ENCODE results near the gene SAMSN1.

The SAMSN1 gene

GRCh38 chr21:14567331-14568279, 21.5 kb upstream of the SAMSN1 start:
- POLR2A ChIA-PET (ENCODE audit: low non-redundant PET), result no interaction called here

DNA sequence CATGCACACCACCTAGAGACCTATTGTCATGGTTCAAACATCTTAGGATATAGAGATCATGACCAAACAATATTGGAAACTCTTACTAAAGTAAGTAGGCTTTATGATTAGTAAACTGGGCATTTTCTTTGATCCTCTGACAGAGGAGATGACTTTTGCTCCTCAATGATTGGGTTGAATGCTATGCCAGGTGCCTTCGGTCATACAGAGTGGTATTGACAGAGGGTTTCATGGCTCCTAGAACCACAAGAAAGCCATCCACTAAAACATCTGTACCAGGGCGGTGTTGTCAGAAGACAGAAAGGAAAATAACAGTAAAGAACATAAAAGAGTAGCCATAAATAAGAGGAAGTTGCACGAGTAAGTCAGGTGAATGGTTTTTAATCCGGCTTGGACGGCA, 20.8 kb upstream of the SAMSN1 start:
- POLR2A ChIA-PET (ENCODE audit: low non-redundant PET), result no interaction called here
- no peak for DNase-seq (ENCODE audit: low spot score)
- no peak overlapping the region for H3K27ac ChIP-seq
- TF ChIP-seq CTCF (conservative IDR thresholded peaks at IDR 0.05; ENCODE audit: low read depth), result no peak
- CTCF ChIA-PET, result no interaction called here

More at GRCh38 chr21:14567331-14568279, 21.5 kb upstream of the SAMSN1 start:
- no peak overlapping the region for H3K27ac ChIP-seq
- no peak for DNase-seq (ENCODE audit: low spot score)
- no peak for TF ChIP-seq CTCF (conservative IDR thresholded peaks at IDR 0.05; ENCODE audit: low read depth)
- CTCF ChIA-PET, result no interaction called here

DNA sequence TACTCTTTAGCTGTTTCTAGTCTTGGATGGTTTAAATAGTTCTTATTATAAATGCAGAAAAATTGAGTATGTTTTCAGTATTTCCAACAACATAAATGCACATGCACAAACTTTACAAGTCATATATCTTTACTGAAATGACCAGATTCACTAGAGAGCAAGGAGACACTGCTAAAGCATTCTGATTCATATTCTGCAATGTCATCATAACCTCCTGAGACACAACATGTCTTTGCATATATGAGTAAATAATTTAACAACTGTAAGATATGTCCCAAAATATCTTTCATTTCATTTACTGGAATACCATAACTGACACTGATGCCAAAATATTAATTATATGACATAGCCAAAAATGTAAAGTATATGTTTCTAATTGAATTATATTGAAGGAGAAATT, 16.8 kb upstream of the SAMSN1 start:
- H3K27ac ChIP-seq, result no peak overlapping the region
- ChIA-PET CTCF (no interaction called here), POLR2A (ENCODE audit: low non-redundant PET) (no interaction called here)
- TF ChIP-seq CTCF (conservative IDR thresholded peaks at IDR 0.05; ENCODE audit: low read depth), result no peak
- DNase-seq (ENCODE audit: low spot score), result no peak

- DNase-seq (ENCODE audit: low spot score), result no peak
- TF ChIP-seq CTCF (conservative IDR thresholded peaks at IDR 0.05; ENCODE audit: low read depth), result no peak
- ChIA-PET CTCF (no interaction called here), POLR2A (ENCODE audit: low non-redundant PET) (no interaction called here)
- H3K27ac ChIP-seq, result no peak overlapping the region
These were observed 14.4 kb upstream of the SAMSN1 start for GRCh38 chr21:14560555-14560954.

- TF ChIP-seq CTCF (conservative IDR thresholded peaks at IDR 0.05; ENCODE audit: low read depth), result no peak
- H3K27ac ChIP-seq, result no peak overlapping the region
- DNase-seq (ENCODE audit: low spot score), result no peak
- POLR2A ChIA-PET (ENCODE audit: low non-redundant PET), result no interaction called here
- CTCF ChIA-PET, result no interaction called here
These were observed 14.0 kb upstream of the SAMSN1 start for GRCh38 chr21:14560139-14560538.

DNA sequence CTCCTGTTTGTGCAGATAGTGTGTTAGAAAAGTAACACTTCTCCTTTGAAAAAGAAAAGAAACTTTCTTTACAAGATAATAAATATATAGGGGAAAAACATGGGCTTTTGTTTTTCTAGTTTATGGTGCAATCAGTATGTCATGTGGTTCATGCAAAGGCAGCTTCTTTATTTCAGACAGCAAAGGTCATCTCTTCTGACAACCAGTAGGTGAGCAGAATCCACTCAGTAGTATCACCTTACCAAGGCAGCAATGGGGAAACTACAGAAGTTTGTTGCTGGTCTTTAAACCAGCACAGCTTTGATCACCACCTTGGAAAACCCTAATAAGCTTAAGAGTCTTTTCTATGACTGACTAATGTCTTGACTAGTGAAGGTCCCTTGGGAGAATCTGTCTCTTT, 13.0 kb upstream of the SAMSN1 start:
- no peak for DNase-seq (ENCODE audit: low spot score)
- no peak for TF ChIP-seq CTCF (conservative IDR thresholded peaks at IDR 0.05; ENCODE audit: low read depth)
- H3K27ac ChIP-seq, result no peak overlapping the region
- ChIA-PET CTCF (interaction anchor here (0.8 kb wide), 1 partner anchor 91 kb away, joined by 3 read pairs; no protein-coding TSS in a partner anchor), POLR2A (ENCODE audit: low non-redundant PET) (no interaction called here)

All from RWPE1 (cell line).